ENCODE results near the gene CDC20B.
"Not testable (repeated sequence)": the region's sequence is repeated elsewhere in the genome, so short reads cannot be mapped to it uniquely, and the experiment has no call there.

CDC20B gene

GRCh38 chr5:55104946-55105701 lies 67.9 kb downstream of the CDC20B start:
- DNase-seq (ENCODE audit: low spot score) (no peak), FAIRE-seq (no peak)

GRCh38 chr5:55104036-55104772 lies 68.8 kb downstream of the CDC20B start:
- DNase-seq (ENCODE audit: low spot score) (no peak), FAIRE-seq (no peak)

DNA sequence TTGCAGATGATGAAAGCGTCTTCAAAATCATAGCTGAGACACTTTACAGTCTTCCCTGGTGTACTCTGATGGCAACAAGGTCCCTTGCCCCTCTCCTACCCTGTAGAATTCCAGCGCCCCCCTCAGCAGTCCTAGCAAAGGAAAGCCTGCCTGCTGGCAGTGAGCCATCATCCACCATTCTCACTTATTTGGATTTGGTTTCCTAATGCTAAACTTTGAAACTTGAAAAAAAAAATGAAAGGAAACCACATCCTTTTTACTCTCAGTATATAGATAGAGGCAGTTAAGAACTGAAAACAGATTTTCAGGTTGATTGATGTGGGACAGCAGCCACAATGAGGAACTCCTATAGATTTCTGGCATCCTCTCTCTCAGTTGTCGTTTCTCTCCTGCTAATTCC lies 70.6 kb downstream of the CDC20B start, which contains the start of gene GZMA:
GZMA (plus strand) TSS at position 299 of the 400 bp plus-strand sequence; CDS start at position 336, 37 bp downstream.
- no peak for FAIRE-seq

DNA sequence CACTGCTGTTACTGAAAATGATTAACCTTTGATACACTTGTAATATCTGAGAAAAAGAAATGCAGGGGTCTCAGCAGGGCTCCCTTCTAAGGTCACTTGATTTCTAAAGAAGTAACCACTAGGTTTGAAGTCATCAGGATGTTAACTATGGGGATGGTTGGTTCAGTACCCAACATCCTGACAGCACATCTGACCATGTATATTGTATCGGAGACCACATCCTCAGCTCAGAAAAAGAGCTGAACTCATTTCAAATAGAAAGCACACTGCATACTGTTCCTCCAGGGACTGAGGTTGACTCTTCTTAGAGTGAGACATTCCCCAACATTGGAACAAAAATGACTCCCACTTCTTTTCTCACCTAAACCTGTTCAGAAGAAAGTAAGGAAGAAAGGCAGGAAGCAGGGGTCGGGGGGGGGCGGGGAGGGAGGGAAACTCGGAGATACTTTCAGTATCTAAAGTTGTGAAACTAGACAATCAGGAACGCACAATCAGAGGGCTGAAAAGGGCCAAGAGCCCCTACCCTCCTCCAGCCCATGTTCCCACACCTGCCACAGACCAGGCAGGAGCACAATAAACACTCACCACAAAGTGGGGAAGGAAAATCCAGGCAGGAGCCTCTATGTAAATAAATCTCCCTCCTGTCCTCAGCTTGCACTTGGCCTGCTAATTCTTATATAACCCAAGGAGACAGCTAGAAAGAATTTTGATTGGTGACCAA lies 71.3 kb downstream of the CDC20B start:
- DNase-seq (ENCODE audit: low spot score) (no peak), FAIRE-seq (no peak)

More for the DNA sequence above, 70.6 kb downstream of the CDC20B start, which contains the start of gene GZMA:
- no peak for DNase-seq (ENCODE audit: low spot score)

DNA sequence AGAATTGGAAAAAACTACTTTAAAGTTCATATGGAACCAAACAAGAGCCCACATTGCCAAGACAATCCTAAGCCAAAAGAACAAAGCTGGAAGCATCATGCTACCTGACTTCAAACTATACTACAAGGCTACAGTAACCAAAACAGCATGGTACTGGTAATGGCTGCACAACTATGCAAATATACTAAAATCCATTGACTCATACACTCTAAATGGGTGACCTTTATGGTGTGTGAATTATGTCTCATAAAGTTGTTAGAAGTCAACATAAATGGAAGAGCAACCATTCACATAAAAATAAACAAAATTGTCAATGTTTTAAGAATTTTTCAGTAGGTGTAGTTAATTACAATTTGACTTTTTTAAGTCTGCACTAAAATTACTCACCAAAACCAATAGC lies 71.8 kb downstream of the CDC20B start:
- FAIRE-seq; DNase-seq (ENCODE audit: low spot score): not testable (repeated sequence)

DNA sequence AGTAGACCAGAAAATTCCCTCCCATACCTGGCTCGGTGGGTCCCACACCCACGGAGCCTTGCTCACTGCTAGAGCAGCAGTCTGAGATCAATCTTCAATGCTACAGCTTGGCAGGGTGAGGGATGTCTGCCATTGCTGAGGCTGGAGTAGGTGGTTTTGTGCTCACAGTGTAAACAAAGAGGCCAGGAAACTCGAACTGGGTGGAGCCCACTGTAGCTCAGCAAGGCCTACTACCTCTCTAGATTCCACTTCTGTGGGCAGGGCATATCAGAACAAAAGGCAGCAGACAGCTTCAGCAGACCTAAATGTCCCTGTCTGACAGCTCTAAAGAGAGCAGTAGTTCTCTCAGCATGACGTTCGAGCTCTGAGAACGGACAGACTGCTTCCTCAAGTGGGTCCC lies 76.1 kb downstream of the CDC20B start:
- DNase-seq (ENCODE audit: low spot score), result no peak
- FAIRE-seq, result no peak

DNA sequence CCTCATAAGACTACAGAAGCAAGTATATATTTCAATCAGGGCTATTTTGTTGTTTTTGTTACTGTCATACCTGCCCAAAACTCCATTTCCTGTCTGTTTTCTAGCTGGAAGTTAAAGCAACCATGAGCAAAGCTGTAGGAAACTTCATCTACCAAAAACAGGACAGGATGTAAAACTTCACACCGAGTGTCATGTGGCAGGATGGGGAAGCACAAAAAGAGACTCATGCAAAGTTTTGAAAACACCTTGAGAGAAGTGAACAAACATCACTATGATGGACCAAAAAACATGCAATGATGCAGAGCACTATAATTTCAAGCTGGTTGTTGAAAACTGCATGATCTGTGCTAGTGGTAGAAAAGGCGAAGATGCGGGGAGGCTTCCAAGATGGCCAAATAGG lies 76.8 kb downstream of the CDC20B start:
- DNase-seq (ENCODE audit: low spot score), result no peak
- no peak for FAIRE-seq

- FAIRE-seq; DNase-seq (ENCODE audit: low spot score): not testable (repeated sequence)
These were observed 82.0 kb downstream of the CDC20B start for GRCh38 chr5:55091011-55091410.

DNA sequence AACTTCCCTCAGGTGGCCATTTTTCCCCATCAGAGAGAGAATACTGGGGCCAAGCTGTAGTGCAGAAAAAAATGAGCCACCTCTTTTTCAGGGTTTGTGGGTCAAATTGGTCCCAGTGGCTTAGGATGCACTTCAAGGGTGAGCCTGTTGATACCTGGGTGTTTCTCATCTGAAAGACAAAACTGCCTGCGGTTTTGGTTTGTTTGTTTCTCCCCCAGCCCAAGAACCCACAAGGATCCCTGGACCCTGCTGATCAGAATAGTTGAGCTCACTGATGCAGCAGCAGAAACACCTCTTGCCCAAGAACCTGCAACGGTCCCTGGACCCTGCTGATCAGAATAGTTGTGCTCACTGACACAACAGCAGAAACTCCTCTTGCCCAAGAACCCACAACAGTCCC lies 83.7 kb downstream of the CDC20B start:
- not testable (repeated sequence) for FAIRE-seq; DNase-seq (ENCODE audit: low spot score)

DNA sequence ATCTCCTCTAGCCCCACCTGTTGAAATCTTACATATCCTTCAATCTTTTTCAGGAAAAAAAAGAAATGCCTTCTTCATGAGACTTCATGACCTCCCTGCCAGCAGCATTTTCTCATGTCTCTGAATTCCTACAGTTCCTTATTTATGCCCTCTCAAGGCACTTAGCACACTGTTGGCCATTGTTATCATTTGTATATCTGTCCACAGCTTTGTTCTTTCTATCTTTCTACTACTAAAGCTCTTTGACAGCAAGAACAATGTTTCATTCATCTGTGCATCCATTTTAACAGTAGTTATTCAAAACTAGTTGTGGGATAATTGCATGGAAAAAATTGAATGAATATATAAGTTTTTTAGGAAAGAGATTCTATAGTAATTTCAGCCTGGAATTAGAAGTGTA lies 91.4 kb downstream of the CDC20B start:
- FAIRE-seq (no peak), DNase-seq (ENCODE audit: low spot score) (no peak)

DNA sequence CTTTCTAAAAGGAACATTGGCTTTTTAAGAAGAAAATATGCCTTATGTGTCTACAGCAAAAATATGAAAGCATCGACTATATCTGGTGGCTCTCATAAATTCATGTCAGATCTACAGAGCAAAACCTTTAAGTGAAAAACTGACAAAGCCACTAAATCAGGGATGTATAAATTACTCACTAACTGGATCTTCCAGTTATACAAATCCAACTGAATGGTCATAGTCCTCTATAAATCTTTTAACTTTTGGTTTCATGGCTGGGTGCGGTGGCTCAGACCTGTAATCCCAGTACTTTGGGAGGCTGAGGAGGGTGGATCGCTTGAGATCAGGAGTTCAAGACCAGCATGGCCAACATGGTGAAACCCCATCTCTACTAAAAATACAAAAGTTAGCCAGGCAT lies 99.8 kb downstream of the CDC20B start:
- FAIRE-seq, result no peak
- DNase-seq (ENCODE audit: low spot score), result no peak

DNA sequence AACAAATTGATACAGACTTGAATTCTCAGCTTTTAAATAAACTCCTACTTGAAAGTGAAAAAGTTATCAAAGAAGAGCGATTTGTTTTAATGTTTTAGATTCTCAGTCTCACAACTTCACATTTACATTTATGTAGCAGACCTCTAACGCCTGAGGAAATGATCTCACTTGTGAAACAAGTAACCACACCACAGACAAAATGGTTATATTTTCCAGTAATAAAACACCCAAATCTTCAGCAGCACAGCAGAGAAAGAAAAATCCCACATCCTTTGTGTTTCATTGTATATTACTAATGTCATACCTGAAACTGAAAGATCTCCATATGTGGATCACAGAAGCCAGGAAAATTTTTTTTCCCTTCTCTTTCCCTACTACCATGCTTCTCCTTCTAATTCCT lies 100.3 kb downstream of the CDC20B start:
- DNase-seq (ENCODE audit: low spot score) (no peak), FAIRE-seq (no peak)

- FAIRE-seq (no peak), DNase-seq (ENCODE audit: low spot score) (no peak)
These were observed 101.6 kb downstream of the CDC20B start for GRCh38 chr5:55071413-55071812.

GRCh38 chr5:55070968-55071367 lies 102.0 kb downstream of the CDC20B start:
- DNase-seq (ENCODE audit: low spot score) (no peak), FAIRE-seq (no peak)

DNA sequence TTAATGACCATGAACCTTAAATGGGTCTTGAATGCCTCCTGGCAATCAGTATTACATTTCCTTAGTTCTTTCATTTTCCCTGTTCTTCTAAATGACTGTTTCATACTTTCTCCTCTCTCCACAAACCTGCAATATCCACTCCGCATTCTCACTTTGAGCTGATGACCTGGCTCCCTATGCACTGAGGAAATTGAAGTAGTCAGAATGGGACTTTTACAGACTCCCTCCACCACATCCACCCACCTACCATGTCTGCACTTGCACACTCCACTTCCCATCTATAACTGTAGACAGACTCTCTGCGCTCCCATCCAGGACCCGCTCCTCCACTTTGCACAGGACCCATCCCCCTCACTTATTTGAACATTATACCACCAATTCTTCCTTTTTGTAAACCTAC lies 106.7 kb downstream of the CDC20B start:
- DNase-seq (ENCODE audit: low spot score) (no peak), FAIRE-seq (no peak)

- DNase-seq (ENCODE audit: low spot score) (no peak), FAIRE-seq (no peak)
These were observed 108.5 kb downstream of the CDC20B start for GRCh38 chr5:55064523-55064922.

- FAIRE-seq, result no peak
- no peak for DNase-seq (ENCODE audit: low spot score)
These were observed 109.1 kb downstream of the CDC20B start for GRCh38 chr5:55063899-55064298.

DNA sequence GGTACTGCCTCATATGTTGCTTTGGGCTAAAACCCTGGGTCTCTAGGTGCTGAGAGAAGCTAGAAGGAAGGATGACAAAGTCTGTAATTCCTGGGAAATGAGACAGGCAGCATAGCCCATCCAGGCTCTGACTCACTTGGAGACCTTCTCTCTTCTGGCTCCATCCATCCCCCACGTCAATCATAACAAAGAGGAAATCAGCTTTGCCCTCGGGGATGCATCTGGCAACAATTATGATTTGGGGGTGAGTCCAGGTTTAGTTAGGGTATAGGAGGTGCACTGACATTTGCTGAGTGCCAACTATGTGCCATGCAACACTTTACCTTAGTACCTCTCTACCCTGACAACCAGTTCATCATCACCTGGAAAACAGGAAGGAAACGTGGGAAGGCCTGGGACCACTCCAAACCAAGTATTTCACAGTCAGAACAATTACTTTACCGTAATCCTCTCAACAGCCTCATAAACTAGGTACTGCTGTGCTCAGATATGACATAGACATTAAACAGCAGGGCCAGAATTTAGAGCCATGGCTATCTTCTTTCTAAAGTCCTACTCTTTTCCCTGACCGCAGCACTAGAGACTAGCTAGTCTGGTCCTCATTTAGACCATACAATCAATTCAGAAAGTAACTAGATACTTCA lies 109.6 kb downstream of the CDC20B start:
- FAIRE-seq (no peak), DNase-seq (ENCODE audit: low spot score) (no peak)
